Transverse colon (tissue), 4 donors: ENCODE data around the gene YWHAG. TPM values are rescaled to one million over a fixed set of nuclear protein-coding genes. Genes with fewer than 3 reads are reported as not detected.

ENCODE experiments used
- DNase-seq: peaks from one replicate; pipeline ENCODE4 v3.0.0-alpha.2; 2019
- H3K27ac ChIP-seq, 4 donors: fragments of 200-600 bp; sonication (generic); 2 replicates each; pipeline ENCODE4 v1.5.1; 2016 to 2018; ENCODE audit warnings: inconsistent platforms in 4 of 4
- H3K27me3 ChIP-seq: fragments of 200-600 bp; sonication (generic); 2 replicates; pipeline ENCODE4 v1.5.1; 2017; ENCODE audit warnings: inconsistent platforms
- H3K36me3 ChIP-seq, 4 donors: fragments of 200-600 bp; sonication (generic); 2 replicates each; pipeline ENCODE4 v1.5.1; 2017 to 2019; ENCODE audit warnings: inconsistent platforms in 4 of 4
- H3K4me1 ChIP-seq, 4 donors: fragments of 200-600 bp; sonication (generic); 2 replicates each; pipeline ENCODE4 v1.5.1; 2017 to 2020; ENCODE audit warnings: inconsistent platforms in 4 of 4
- H3K4me3 ChIP-seq, 4 donors: fragments of 200-600 bp; sonication (generic); 1 replicate in 1 of 4; 2 replicates in 3 of 4; pipeline versions ENCODE4 v1.5.1 to v1.6.1; 2017 to 2019; ENCODE audit warnings: inconsistent platforms in 4 of 4
- H3K9me3 ChIP-seq, 2 donors: fragments of 200-600 bp; sonication (generic); 2 replicates each; pipeline ENCODE4 v1.5.1; 2017 to 2019; ENCODE audit warnings: inconsistent platforms in 2 of 2
- CTCF ChIP-seq, 5 experiments: fragments of 200-600 bp in 3 of 5; fragments of 450-650 bp in 2 of 5; sonication (generic) in 3 of 5; IDR thresholded peaks; 1 replicate in 2 of 5; 2 replicates in 3 of 5; pipeline ENCODE4 v1.5.1; 2016 to 2017; ENCODE audit warnings: antibody characterized with exemption in 5 of 5, inconsistent platforms in 3 of 5, mild to moderate bottlenecking in 2 of 5, moderate library complexity in 1 of 5
- EP300 ChIP-seq: sonication (generic); formaldehyde crosslinking; IDR thresholded peaks from one replicate; pipeline ENCODE4 v1.6.1; 2017; ENCODE audit warnings: antibody characterized with exemption, low read depth
- POLR2A ChIP-seq: fragments of 450-650 bp; IDR thresholded peaks from one replicate; pipeline ENCODE4 v1.6.1; 2016; ENCODE audit warnings: antibody characterized with exemption, mild to moderate bottlenecking, moderate library complexity
- POLR2AphosphoS5 ChIP-seq, 3 donors: sonication (generic); formaldehyde crosslinking; IDR thresholded peaks; one replicate each; pipeline ENCODE4 v1.6.1; 2016; ENCODE audit warnings: antibody characterized with exemption in 3 of 3
- WGBS, 2 donors: methylation state at CpG; one replicate each; pipeline ENCODE4 v1.1.5; 2018; ENCODE audit warnings: low coverage in 1 of 2; 5-methylcytosine and 5-hydroxymethylcytosine counted together
- in situ Hi-C, 4 donors: fragments of 200-750 bp; cut with MboI; loops; one replicate each; pipeline versions ENCODE4 v1.15.0 to v1.15.1; 2017; ENCODE audit warnings: low sequenced_read_pairs in 3 of 4, low pct_ligation_motif_present in 1 of 4, low pct_unique_long_range_greater_than_20kb in 1 of 4
- intact Hi-C: fragments of 100-400 bp; cut with DNase I; formaldehyde crosslinking; loops from one replicate; pipeline ENCODE4 v1.15.1; 2023; ENCODE audit warnings: low total_unique reads
- total RNA-seq, 4 donors: library from RNA; depleted of rRNA; stranded (reverse); fragments of >200 nt; gene quantifications; one replicate each; pipeline ENCODE4 v1.1.0, GENCODE V29; 2016

The YWHAG gene
- total RNA-seq, 4 donors from 2014 or later: 35.9 to 71.6 (median 48.2) TPM

- Histone ChIP-seq H3K27ac (no peak overlapping the region), H3K36me3 (peaks cover 0 to 20% (median 8%) of the 10 kb centered on the region in 4 donors), H3K9me3 (no peaks in the 10 kb centered on the region), H3K27me3 (no peaks in the 10 kb centered on the region), H3K4me1 (peaks cover 10 to 49% (median 15%) of the 10 kb centered on the region in 4 donors), H3K4me3 (no peak overlapping the region)
- 85% methylated on average over 5 of the region's 5 CpGs for WGBS, 2 donors
- in situ Hi-C loops: no loop called here
- DNase-seq: no peak
- TF ChIP-seq EP300 (no peak), POLR2A (no peak), CTCF (IDR thresholded peaks at IDR 0.05) (no peak), POLR2AphosphoS5 (IDR thresholded peaks at IDR 0.05) (no peak)
- intact Hi-C loops: no loop called here
Measured at GRCh38 chr7:76330673-76331072, 28.1 kb downstream of the YWHAG start.

GRCh38 chr7:76330261-76330660, 28.5 kb downstream of the YWHAG start:
- H3K4me1 ChIP-seq: peaks cover 10 to 45% (median 15%) of the 10 kb centered on the region in 4 donors
- in situ Hi-C loops: no loop called here
- intact Hi-C loops: no loop called here
- no peak for DNase-seq
- no peak for TF ChIP-seq POLR2AphosphoS5 (IDR thresholded peaks at IDR 0.05)
- no peak for TF ChIP-seq CTCF (IDR thresholded peaks at IDR 0.05)
- no peak for TF ChIP-seq EP300
- TF ChIP-seq POLR2A: no peak
- no peaks in the 10 kb centered on the region for H3K9me3 ChIP-seq
- 77 to 79% methylated on average over 2 to 4 of the region's 4 CpGs for WGBS, 2 donors
- peaks cover 0 to 20% (median 8%) of the 10 kb centered on the region in 4 donors for H3K36me3 ChIP-seq
- no peaks in the 10 kb centered on the region for H3K27me3 ChIP-seq
- H3K27ac ChIP-seq: no peak overlapping the region
- H3K4me3 ChIP-seq: no peak overlapping the region

GRCh38 chr7:76329479-76329878, 29.3 kb downstream of the YWHAG start:
- Histone ChIP-seq H3K9me3 (no peaks in the 10 kb centered on the region), H3K4me1 (peaks cover 10 to 41% (median 15%) of the 10 kb centered on the region in 4 donors), H3K36me3 (peaks cover 0 to 20% (median 8%) of the 10 kb centered on the region in 4 donors), H3K27ac (no peak overlapping the region), H3K4me3 (no peak overlapping the region), H3K27me3 (no peaks in the 10 kb centered on the region)
- in situ Hi-C loops (no loop called here), intact Hi-C loops (no loop called here)
- 92 to 94% methylated on average over 15 to 29 of the region's 29 CpGs for WGBS, 2 donors
- DNase-seq: no peak
- TF ChIP-seq EP300 (no peak), CTCF (IDR thresholded peaks at IDR 0.05) (no peak), POLR2A (no peak), POLR2AphosphoS5 (IDR thresholded peaks at IDR 0.05) (no peak)

GRCh38 chr7:76328389-76328788, 30.4 kb downstream of the YWHAG start:
- Histone ChIP-seq H3K9me3 (no peaks in the 10 kb centered on the region), H3K27ac (no peak overlapping the region), H3K36me3 (peaks cover 0 to 20% (median 8%) of the 10 kb centered on the region in 4 donors), H3K4me3 (no peak overlapping the region), H3K27me3 (no peaks in the 10 kb centered on the region), H3K4me1 (peaks cover 4 to 30% (median 7%) of the 10 kb centered on the region in 4 donors)
- intact Hi-C loops (no loop called here), in situ Hi-C loops (no loop called here)
- DNase-seq: no peak
- TF ChIP-seq CTCF (IDR thresholded peaks at IDR 0.05) (no peak), POLR2AphosphoS5 (IDR thresholded peaks at IDR 0.05) (no peak), POLR2A (no peak), EP300 (no peak)
- WGBS, 2 donors: 20 to 89% methylated on average over 1 to 15 of the region's 15 CpGs
